Stimulated activated CD8-positive, alpha-beta memory T cell treated with anti-CD3 and anti-CD28 coated beads, Interleukin-7, amount 100 ng/mL, for 4 hours (primary cell): ENCODE measurements around the gene POU2F3.
"Not testable (repeated sequence)": the region's sequence is repeated elsewhere in the genome, so short reads cannot be mapped to it uniquely, and the experiment has no call there.

Experiments used
- DNase-seq, 2 donors: peaks; one replicate each; pipeline ENCODE4 v3.0.0-alpha.2; 2020; ENCODE audit warnings: low read depth in 2 of 2

The POU2F3 gene

DNA sequence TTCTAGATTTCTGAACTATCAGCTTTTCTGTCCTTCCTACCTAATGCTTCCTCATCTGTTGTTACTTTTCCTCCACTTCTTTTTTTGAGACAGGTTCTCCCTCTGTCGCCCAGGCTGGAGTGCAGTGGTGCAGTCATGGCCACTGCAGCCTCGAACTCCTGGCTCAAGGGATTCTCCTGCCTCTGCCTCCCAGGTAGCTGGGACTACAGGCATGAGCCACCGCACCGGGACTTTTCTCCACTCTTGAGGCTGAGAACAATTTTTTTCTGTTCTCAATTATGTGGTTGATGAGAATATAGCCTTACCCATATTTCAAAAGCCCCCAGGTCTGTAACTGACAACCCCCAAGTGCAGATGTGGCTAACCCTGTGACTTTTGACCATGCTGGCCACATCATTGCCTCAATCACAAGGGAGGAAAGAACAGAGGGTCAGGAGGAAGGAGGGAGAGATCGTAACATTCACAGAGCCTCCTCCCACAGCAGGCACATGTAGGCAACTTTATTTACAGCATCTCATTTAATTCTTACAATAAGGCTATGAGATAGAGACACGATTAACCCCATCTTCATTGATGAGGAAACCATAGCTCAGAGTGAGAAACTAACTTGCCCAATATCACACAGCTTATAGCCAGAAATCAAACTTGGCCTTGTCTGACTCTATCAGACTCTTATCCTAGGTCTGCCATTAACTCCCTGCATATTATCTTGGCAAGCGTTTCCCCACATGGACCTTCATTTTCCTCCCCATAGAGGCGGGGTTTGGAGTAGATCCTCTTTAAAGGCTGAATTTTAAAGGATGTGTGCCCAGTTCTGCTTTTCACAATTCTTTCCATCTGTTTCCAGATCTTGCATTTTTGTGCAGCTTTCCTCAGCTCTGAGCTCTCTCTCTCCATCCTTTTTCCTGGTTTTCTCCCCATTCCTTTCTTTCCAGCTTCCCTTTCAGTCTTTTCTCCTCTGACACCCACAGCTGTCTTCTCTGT is 9.6 kb downstream of the POU2F3 start:
- no peak for DNase-seq

- not testable (repeated sequence) for DNase-seq
Observed at GRCh38 chr11:120253377-120253776, 13.4 kb downstream of the POU2F3 start.

GRCh38 chr11:120254788-120255518 is 15.0 kb downstream of the POU2F3 start:
- no peak for DNase-seq

GRCh38 chr11:120255519-120255866 is 15.6 kb downstream of the POU2F3 start:
- no peak for DNase-seq

DNA sequence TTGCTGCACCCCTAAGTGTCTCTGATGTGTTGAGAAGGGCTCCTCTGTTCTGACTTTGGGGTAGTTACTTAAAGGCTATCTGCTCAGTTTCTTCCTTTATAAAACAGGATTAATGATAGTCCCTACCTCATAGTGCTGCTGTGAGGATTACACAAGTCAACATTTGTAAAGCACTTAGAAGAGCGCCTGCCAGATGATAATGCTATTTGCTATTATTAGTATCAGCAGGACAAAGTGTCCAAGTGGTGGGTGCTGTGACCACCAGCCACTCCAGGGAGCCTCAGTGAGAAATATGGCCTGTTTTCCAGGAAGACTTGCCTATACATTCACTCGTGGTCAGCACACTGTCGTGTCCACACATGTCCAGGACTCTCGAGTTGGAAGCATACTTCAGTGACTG is 16.2 kb downstream of the POU2F3 start:
- no peak for DNase-seq

- no peak for DNase-seq
Observed at GRCh38 chr11:120256779-120257178, 16.8 kb downstream of the POU2F3 start.

GRCh38 chr11:120257346-120257745 is 17.4 kb downstream of the POU2F3 start:
- DNase-seq, result no peak

DNA sequence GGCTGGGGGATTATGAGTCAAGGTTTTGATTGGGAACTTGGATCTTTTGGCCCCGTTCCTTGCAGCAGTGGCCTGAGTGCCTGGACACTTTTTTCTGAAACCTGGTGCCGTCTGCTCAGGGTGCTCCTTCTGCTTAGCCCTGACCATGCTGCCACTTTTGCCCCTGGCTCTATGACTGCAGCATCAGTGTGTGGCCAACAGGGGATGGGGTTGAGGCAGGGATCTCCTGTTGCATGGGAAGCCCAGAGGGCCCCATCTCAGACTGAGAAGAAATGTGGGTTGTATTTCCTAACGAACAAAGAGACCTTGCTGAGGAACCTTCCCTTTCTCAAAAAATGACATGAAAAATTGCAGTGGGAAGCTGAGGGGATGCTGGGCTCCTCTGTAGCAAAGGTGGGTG is 18.7 kb downstream of the POU2F3 start:
- no peak for DNase-seq

DNA sequence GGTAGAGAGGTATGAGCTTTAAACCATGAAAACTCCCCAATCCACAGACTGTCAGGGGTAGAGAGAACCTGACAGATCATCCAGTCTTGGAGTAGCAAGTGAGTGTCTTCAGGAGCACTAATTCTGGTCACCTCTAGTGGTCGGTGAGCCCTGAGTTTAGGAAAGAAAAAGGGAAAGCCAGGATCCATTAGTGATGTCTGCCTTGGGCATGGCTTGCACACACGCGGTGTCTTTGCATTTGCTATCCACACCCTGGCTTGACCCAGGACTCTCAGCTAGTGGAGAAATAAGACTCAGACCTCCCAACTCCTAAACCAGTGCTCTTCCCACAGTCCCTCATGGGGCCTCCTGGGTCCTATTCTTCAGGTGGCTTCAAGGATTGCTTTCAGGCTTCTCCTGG is 19.3 kb downstream of the POU2F3 start:
- DNase-seq, result no peak

DNA sequence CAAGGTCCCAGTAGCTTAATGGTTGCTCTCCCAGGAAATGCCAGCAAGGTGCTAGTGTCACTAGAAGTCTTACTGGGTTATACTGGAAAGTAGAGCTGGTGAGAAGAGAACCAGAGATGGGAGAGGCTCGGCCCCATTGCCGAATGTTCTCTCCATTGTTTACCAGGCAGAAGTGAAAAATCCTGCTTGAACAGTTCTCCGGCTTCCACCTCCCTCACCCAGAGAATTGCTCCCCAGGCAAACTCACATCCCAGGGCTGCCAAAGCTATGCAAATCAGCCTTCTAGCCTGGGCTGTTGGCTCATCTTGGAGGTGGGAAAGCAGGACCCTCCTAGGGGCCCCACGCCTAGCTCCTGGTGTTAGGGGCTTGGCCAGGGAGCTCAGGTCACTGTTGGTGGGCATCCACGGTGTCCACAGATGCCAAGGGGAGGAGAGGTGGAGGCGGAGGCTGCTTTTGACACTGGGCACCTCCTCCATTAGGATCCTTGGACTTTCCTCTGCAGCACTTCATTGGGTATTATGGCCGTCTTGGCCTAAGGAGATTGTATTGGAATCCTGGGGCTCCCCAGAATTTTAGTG is 20.1 kb downstream of the POU2F3 start:
- no peak for DNase-seq

DNA sequence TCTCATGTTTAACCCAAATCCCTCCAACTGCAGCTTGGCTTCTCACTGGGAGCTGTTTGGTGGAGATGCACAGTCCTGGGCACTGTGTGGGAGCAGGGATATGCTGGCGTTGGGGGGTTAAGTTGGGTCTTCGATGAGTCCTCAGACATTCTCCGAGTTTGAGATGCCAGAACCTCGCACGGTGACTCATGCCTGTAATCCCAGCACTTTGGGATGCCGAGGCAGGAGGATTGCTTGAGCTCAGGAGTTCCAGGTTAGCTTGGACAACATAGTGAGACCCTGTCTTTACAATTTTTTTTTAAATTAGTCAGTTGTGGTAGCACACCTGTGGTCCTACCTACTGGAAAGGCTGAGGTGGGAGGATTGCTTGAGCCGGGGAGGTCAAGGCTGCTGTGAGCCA is 20.7 kb downstream of the POU2F3 start:
- DNase-seq, result no peak

- DNase-seq, result no peak
Observed at GRCh38 chr11:120261321-120261720, 21.4 kb downstream of the POU2F3 start.

- no peak for DNase-seq
Observed at GRCh38 chr11:120261931-120262330, 22.0 kb downstream of the POU2F3 start.

DNA sequence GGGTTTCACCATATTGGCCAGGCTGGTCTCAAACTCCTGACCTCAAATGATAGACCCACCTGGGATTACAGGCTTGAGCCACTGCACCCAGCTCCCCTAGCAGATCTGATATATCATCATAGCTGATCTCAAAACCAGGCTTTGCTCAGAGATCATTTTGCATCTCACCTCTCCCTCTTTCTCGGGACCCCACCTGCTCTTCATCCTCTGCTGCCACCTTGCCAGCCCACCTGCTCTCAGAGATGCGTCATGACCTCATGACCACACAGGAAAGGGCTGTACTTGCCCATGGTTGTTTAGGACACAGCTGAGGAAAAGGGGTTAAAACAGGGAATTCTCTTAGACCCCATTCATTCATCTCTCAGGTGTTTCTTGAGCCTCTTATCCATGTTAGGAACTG is 27.4 kb downstream of the POU2F3 start:
- no peak for DNase-seq

- no peak for DNase-seq
Observed at GRCh38 chr11:120268686-120269085, 28.7 kb downstream of the POU2F3 start.

DNA sequence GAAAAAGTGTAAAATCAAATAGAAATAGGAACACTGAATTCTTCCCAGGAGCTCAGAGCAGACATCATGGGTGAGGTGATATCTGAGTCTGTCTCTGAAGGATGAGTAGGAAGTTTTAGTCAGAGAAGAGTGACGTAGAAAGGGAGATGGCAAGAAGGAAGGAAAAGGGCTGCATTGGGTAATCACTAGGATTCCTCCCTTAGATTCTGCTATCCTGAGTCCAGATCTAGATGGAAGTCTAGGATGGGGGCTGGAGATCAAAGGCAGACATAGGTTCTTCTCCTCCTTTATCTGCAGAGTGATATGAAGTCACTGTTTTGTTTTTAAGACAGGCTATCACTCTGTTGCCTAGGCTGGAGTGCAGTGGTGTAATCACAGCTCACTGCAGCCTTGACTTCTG is 30.4 kb downstream of the POU2F3 start:
- no peak for DNase-seq

DNA sequence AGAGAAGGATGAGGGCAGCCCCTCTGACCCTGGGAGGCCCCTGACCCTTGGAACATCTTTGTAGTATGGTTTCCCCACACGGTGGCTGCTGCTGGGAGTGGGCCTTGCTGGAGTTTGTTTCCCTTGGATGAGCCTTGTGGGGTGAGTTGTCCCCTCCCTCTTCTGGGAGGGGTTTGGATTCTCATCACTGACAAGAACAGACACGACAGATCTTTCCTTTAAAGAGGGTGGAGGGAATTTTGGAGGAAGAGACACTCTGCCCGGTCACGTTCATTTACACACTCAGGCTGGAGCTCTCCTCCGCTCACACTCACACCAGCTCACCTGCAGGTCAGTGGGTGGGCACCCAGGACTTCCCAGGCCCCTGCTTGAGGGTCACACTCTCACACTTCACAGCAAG is 31.7 kb downstream of the POU2F3 start:
- DNase-seq, result no peak

GRCh38 chr11:120272303-120272702 is 32.4 kb downstream of the POU2F3 start:
- DNase-seq, result no peak

GRCh38 chr11:120273432-120273831 is 33.5 kb downstream of the POU2F3 start:
- DNase-seq, result no peak

GRCh38 chr11:120273956-120274355 is 34.0 kb downstream of the POU2F3 start:
- DNase-seq, result not testable (repeated sequence)

- no peak for DNase-seq
Observed at GRCh38 chr11:120279502-120279901, 39.6 kb downstream of the POU2F3 start.

GRCh38 chr11:120280600-120281051 is 40.7 kb downstream of the POU2F3 start:
- no peak for DNase-seq
